GM12878 (cell line): ENCODE data around the gene TMEM140. TPM values are rescaled to one million over a fixed set of nuclear protein-coding genes. Genes with fewer than 3 reads are reported as not detected.

Source experiments
- ATAC-seq: fragments of 200-7000 bp; cut with Tn5 transposase; 3 replicates; pipeline ENCODE4 v1.9.1; 2020; ENCODE audit warnings: mild to moderate bottlenecking, moderate library complexity
- BruUV-seq: library from RNA; stranded (reverse); fragments of 400-500 nt; replicated peaks from 2 replicates; lab custom pipeline; 2021; lab: Mats Ljungman, UMichigan
- CTCF ChIA-PET: fragments of 300-600 bp; sonication (Branson Sonifier 250); formaldehyde crosslinking; extraction: SDS; loops from one replicate; lab custom pipeline; 2021; ENCODE audit warnings: inconsistent platforms; lab: Yijun Ruan, JAX
- POLR2A ChIA-PET: fragments of 350-600 bp; formaldehyde crosslinking; extraction: SDS; loops from one replicate; lab custom pipeline; 2021; ENCODE audit warnings: inconsistent platforms; lab: Charles Lee
- RAD21 ChIA-PET: fragments of 300-600 bp; sonication (Branson Sonifier 250); formaldehyde crosslinking; loops from one replicate; lab custom pipeline; 2023; ENCODE audit warnings: antibody characterized with exemption; ENCODE audit not compliant: unreplicated experiment; lab: Charles Lee
- SMC1A ChIA-PET: fragments of 300-600 bp; sonication (Branson Sonifier 250); formaldehyde crosslinking; loops from one replicate; lab custom pipeline; 2023; ENCODE audit not compliant: unreplicated experiment, uncharacterized antibody; lab: Charles Lee
- DNase-seq: peaks from one replicate; pipeline ENCODE4 v3.0.0-alpha.2; 2011; ENCODE audit warnings: low read depth, low spot score
- FAIRE-seq: peaks from 3 replicates; lab custom pipeline; 2011; peaks lifted over from hg19 to GRCh38; lab: Jason Lieb, UNC
- H2AFZ ChIP-seq: 2 replicates; pipeline ENCODE4 v1.6.0; 2011; ENCODE audit warnings: low read depth, low read length, control low read depth; ENCODE audit not compliant: control insufficient read depth
- H3K27ac ChIP-seq: 2 replicates; pipeline ENCODE4 v1.5.1; 2011; ENCODE audit warnings: control low read depth; ENCODE audit not compliant: control insufficient read depth, insufficient read depth
- H3K27me3 ChIP-seq, 2 experiments: replicated peaks in 1 of 2; 2 replicates each; pipeline versions ENCODE4 v1.6.0 to v1.6.1; 2011; ENCODE audit warnings: low read length in 1 of 2; ENCODE audit not compliant: control insufficient read depth in 2 of 2, insufficient read depth in 2 of 2
- H3K36me3 ChIP-seq, 2 experiments: 2 replicates each; pipeline ENCODE4 v1.5.1; 2011; ENCODE audit warnings: low read length in 1 of 2; ENCODE audit not compliant: control insufficient read depth in 2 of 2, insufficient read depth in 2 of 2
- H3K4me1 ChIP-seq: 2 replicates; pipeline ENCODE4 v1.6.1; 2011; ENCODE audit warnings: mild to moderate bottlenecking, low read length, moderate library complexity, mixed read lengths; ENCODE audit not compliant: control insufficient read depth, insufficient read depth
- H3K4me2 ChIP-seq: 2 replicates; pipeline ENCODE4 v1.6.0; 2011; ENCODE audit warnings: control low read depth; ENCODE audit not compliant: control insufficient read depth, insufficient read depth
- H3K4me3 ChIP-seq: fragments of 200-600 bp; sonication (generic); 2 replicates; pipeline ENCODE4 v1.5.1; 2016
- H3K79me2 ChIP-seq: 2 replicates; pipeline ENCODE4 v1.6.0; 2011; ENCODE audit warnings: low read length; ENCODE audit not compliant: control insufficient read depth, insufficient read depth
- H3K9ac ChIP-seq: 2 replicates; pipeline ENCODE4 v1.8.0; 2011; ENCODE audit warnings: low read length, control low read depth, mixed read lengths; ENCODE audit not compliant: control insufficient read depth, insufficient read depth
- H3K9me3 ChIP-seq: replicated peaks from 3 replicates; pipeline ENCODE4 v1.5.1; 2011; ENCODE audit warnings: mild to moderate bottlenecking, low read length; ENCODE audit not compliant: control insufficient read depth, insufficient read depth
- H4K20me1 ChIP-seq: 2 replicates; pipeline ENCODE4 v1.6.0; 2011; ENCODE audit not compliant: control insufficient read depth, insufficient read depth
- CREB1 ChIP-seq: IDR thresholded peaks from 2 replicates; pipeline ENCODE4 v1.6.1; 2012; ENCODE audit warnings: low read depth, mild to moderate bottlenecking, inconsistent platforms
- DPF2 ChIP-seq: fragments of 450-650 bp; IDR thresholded peaks from 2 replicates; pipeline ENCODE4 v1.6.1; 2017; ENCODE audit warnings: mild to moderate bottlenecking
- FOXM1 ChIP-seq: IDR thresholded peaks from 2 replicates; pipeline ENCODE4 v1.6.1; 2012; ENCODE audit warnings: low read depth, mild to moderate bottlenecking, inconsistent platforms, low read length, moderate library complexity
- SPI1 ChIP-seq: IDR thresholded peaks from 2 replicates; pipeline ENCODE4 v1.6.1; 2011; ENCODE audit warnings: low read depth, mild to moderate bottlenecking, low read length, moderate library complexity, borderline replicate concordance; ENCODE audit not compliant: insufficient read depth
- ZBED1 ChIP-seq: IDR thresholded peaks from 2 replicates; pipeline ENCODE4 v1.6.1; 2016; ENCODE audit warnings: borderline replicate concordance
- ZNF384 ChIP-seq: IDR thresholded peaks from 2 replicates; pipeline ENCODE4 v1.6.1; 2012; ENCODE audit warnings: low read depth, mild to moderate bottlenecking, low read length, improper control_type of control experiment, borderline replicate concordance
- WGBS: methylation state at CpG from one replicate; pipeline ENCODE4 v1.1.6; 2016; ENCODE audit warnings: low lambda C conversion rate; ENCODE audit not compliant: insufficient replicate concordance, insufficient coverage; ENCODE audit errors: missing lambda C conversion rate; 5-methylcytosine and 5-hydroxymethylcytosine counted together
- in situ Hi-C: fragments of 300-500 bp; cut with MboI; formaldehyde crosslinking; loops from 9 replicates; pipeline ENCODE4 v1.14.3; 2018; ENCODE audit warnings: mixed read lengths
- intact Hi-C: fragments of 100-400 bp; cut with micrococcal nuclease; formaldehyde crosslinking; loops from one replicate; pipeline ENCODE4 v1.14.2; 2022; ENCODE audit not compliant: unreplicated experiment
- polyA plus RNA-seq, 11 experiments: library from polyadenylated mRNA; depleted of rRNA in 4 of 11; unstranded in 6 of 11; stranded (reverse) in 5 of 11; fragments of >200 nt; fragmentation: Nextera tagmentation in 4 of 11; fragmentation: Illumina TruSeq in 1 of 11; extraction: Ambion mirVana in 4 of 11; extraction: Trizol in 1 of 11; gene quantifications; 1 replicate in 1 of 11; 2 replicates in 10 of 11; pipeline versions ENCODE4 v1.2.1 to v1.2.3, GENCODE V29; 2011 to 2016; ENCODE audit warnings: inconsistent platforms in 2 of 11, missing spikeins in 2 of 11, low read depth in 1 of 11
- total RNA-seq, 4 experiments: library from RNA; depleted of rRNA in 3 of 4; stranded (reverse); fragments of >200 nt in 3 of 4; fragmentation: Illumina TruSeq in 1 of 4; extraction: Trizol in 1 of 4; gene quantifications; 2 replicates each; pipeline versions ENCODE4 v1.2.1 to v1.2.3, GENCODE V29; 2013 to 2021
- TF ChIP-seq, protein P1 (sequence below): fragments of 450-650 bp; IDR thresholded peaks from 2 replicates; pipeline ENCODE4 v1.6.1; 2017; ENCODE audit warnings: mild to moderate bottlenecking, moderate library complexity
- TF ChIP-seq, protein P2 (sequence below): fragments of 450-650 bp; conservative IDR thresholded peaks from 2 replicates; pipeline ENCODE4 v1.6.1; 2017; ENCODE audit warnings: mild to moderate bottlenecking, moderate library complexity

The TMEM140 gene
- total and polyA plus RNA-seq, 10 of the 15 experiments (the other 5 are each of a cell fraction or from before 2014, with no cell fraction given): 0.85 to 20.7 (median 3.3) TPM

DNA sequence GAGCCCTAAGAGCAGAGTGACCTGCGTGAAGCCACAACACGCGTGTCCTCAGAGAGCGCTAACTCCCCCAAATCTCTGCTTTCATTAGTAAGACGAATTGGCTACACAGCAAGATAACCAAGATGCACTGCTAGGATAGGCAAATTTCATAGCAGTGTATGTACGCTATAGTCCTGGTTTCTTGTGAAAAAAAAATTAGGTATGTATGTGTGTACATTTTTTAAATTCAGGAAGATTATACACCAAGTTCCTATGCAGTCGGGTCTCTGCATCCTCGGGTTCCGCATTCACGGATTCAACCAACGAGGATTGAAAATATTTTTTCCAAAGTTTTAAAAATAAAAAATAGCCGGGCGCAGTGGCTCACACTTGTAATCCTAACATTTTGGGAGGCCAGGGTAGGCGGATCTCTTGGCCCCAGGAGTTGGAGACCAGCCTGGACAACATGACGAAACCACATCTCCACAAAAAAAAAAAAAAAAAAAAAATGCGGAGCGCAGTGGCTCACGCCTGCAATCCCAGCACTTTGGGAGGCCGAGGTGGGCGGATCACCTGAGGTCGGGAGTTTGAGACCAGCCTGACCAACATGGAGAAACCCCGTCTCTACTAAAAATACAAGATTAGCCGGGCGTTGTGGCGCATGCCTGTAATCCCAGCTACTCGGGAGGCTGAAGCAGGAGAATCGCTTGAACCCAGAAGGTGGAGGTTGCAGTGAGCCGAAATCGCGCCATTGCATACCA, 64.2 kb downstream of the TMEM140 start (continued):
- TF ChIP-seq, protein P1, sequence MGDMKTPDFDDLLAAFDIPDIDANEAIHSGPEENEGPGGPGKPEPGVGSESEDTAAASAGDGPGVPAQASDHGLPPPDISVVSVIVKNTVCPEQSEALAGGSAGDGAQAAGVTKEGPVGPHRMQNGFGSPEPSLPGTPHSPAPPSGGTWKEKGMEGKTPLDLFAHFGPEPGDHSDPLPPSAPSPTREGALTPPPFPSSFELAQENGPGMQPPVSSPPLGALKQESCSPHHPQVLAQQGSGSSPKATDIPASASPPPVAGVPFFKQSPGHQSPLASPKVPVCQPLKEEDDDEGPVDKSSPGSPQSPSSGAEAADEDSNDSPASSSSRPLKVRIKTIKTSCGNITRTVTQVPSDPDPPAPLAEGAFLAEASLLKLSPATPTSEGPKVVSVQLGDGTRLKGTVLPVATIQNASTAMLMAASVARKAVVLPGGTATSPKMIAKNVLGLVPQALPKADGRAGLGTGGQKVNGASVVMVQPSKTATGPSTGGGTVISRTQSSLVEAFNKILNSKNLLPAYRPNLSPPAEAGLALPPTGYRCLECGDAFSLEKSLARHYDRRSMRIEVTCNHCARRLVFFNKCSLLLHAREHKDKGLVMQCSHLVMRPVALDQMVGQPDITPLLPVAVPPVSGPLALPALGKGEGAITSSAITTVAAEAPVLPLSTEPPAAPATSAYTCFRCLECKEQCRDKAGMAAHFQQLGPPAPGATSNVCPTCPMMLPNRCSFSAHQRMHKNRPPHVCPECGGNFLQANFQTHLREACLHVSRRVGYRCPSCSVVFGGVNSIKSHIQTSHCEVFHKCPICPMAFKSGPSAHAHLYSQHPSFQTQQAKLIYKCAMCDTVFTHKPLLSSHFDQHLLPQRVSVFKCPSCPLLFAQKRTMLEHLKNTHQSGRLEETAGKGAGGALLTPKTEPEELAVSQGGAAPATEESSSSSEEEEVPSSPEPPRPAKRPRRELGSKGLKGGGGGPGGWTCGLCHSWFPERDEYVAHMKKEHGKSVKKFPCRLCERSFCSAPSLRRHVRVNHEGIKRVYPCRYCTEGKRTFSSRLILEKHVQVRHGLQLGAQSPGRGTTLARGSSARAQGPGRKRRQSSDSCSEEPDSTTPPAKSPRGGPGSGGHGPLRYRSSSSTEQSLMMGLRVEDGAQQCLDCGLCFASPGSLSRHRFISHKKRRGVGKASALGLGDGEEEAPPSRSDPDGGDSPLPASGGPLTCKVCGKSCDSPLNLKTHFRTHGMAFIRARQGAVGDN: 0 out of 2 replicates have a peak, but pooled peaks have one; percentile 10
- TF ChIP-seq DPF2: peak; percentile 1; the same call in 1 of the 2 replicates
- TF ChIP-seq, all 136 proteins: peak for 7; not testable (repeated sequence) for 129

DNA sequence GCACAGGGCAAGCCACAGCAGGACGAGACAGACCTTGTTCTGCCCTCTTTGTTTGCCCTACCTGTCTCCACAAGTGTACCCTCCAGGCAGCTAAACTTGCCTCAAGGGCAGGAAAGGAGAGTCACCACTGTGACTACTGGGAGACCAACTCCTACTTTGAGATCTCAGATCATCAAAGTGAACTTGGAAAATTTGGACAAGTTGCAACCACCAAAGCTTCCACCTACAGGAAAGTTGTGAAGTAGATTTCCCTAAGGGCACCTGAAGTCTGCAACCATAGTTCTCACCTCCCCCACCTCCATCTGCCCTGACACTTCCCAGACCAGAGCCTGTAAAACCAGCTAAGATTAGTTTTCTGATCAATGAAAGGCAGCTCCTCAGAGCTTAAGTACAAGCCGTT, 66.0 kb downstream of the TMEM140 start:
- peaks cover 0 to 4% of the 10 kb centered on the region in 2 experiments; a peak in 1 of 4 replicates for H3K36me3 ChIP-seq
- H3K4me3 ChIP-seq: no peak overlapping the region
- no peaks in the 10 kb centered on the region for H4K20me1 ChIP-seq
- WGBS: 81% methylated on average over 2 of the region's 2 CpGs
- DNase-seq: no peak
- RAD21 ChIA-PET: interaction anchor here (1.0 to 1.5 kb wide), 3 partner anchors 18 to 61 kb away, joined by 3 read pairs; no protein-coding TSS in a partner anchor
- no TSS peak for BruUV-seq
- no peak overlapping the region; the same call in 1 of the 2 replicates for H2AFZ ChIP-seq
- H3K4me2 ChIP-seq: no peak overlapping the region
- intact Hi-C loops (no loop called here), in situ Hi-C loops (no loop called here)
- TF ChIP-seq ZNF384 (no peak), DPF2 (no peak), ZBED1 (no peak), CREB1 (no peak), FOXM1 (no peak), SPI1 (no peak)
- TF ChIP-seq, protein P2, sequence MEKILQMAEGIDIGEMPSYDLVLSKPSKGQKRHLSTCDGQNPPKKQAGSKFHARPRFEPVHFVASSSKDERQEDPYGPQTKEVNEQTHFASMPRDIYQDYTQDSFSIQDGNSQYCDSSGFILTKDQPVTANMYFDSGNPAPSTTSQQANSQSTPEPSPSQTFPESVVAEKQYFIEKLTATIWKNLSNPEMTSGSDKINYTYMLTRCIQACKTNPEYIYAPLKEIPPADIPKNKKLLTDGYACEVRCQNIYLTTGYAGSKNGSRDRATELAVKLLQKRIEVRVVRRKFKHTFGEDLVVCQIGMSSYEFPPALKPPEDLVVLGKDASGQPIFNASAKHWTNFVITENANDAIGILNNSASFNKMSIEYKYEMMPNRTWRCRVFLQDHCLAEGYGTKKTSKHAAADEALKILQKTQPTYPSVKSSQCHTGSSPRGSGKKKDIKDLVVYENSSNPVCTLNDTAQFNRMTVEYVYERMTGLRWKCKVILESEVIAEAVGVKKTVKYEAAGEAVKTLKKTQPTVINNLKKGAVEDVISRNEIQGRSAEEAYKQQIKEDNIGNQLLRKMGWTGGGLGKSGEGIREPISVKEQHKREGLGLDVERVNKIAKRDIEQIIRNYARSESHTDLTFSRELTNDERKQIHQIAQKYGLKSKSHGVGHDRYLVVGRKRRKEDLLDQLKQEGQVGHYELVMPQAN: no peak
- SMC1A ChIA-PET: interaction anchor here (0.8 to 2.3 kb wide), 5 partner anchors 9 to 67 kb away, joined by 3 to 7 read pairs (median 4); partner anchors contain the start of genes STRA8 and TMEM140
- H3K79me2 ChIP-seq: peaks cover 25% of the 10 kb centered on the region
- H3K27ac ChIP-seq: no peak overlapping the region
- ATAC-seq: no peak
- no peak overlapping the region for H3K9ac ChIP-seq
- no peak for FAIRE-seq
- peaks cover 19% of the 10 kb centered on the region for H3K4me1 ChIP-seq
- CTCF ChIA-PET: interaction anchor here (0.7 to 1.3 kb wide), 3 partner anchors 27 to 432 kb away, joined by 3 to 4 read pairs (median 3); no protein-coding TSS in a partner anchor
- H3K27me3 ChIP-seq: no peaks in the 10 kb centered on the region
- POLR2A ChIA-PET: interaction anchor here (0.7 to 1.5 kb wide), 4 partner anchors 10 to 26 kb away, joined by 3 to 4 read pairs (median 3); no protein-coding TSS in a partner anchor
- H3K9me3 ChIP-seq: no peaks in the 10 kb centered on the region; the same call in 2 of the 3 replicates
